K562 (cell line): ENCODE measurements around the gene PLSCR5.

Experiments used
- ARHGAP35 ChIP-seq: fragments of 450-650 bp; IDR thresholded peaks from 2 replicates; pipeline ENCODE4 v1.6.1; 2018; ENCODE audit not compliant: partially characterized antibody
- EP300 ChIP-seq: IDR thresholded peaks from 2 replicates; pipeline ENCODE4 v1.6.1; 2012; ENCODE audit warnings: low read length, improper control_type of control experiment
- HBP1 ChIP-seq: fragments of 450-650 bp; formaldehyde crosslinking; IDR thresholded peaks from 2 replicates; pipeline ENCODE4 v1.4.0; 2022; ENCODE audit warnings: missing genetic modification characterization
- KAT2B ChIP-seq: IDR thresholded peaks from one replicate; pipeline ENCODE4 v1.6.1; 2012; ENCODE audit warnings: low read depth, mild to moderate bottlenecking, control low read depth, inconsistent platforms, low read length, moderate library complexity
- POLR2A ChIP-seq: fragments of 450-650 bp; conservative IDR thresholded peaks from 2 replicates; pipeline ENCODE4 v1.6.1; 2016
- THAP12 ChIP-seq: fragments of 250-450 bp; sonication (Bioruptor Pico); IDR thresholded peaks from 2 replicates; pipeline ENCODE4 v1.9.0; 2021; ENCODE audit warnings: mild to moderate bottlenecking, inconsistent platforms
- ZNF134 ChIP-seq: fragments of 250-450 bp; sonication (Bioruptor Pico); conservative IDR thresholded peaks from 2 replicates; pipeline ENCODE4 v1.4.0; 2020
- ZNF224 ChIP-seq: sonication (generic); formaldehyde crosslinking; IDR thresholded peaks from 2 replicates; pipeline ENCODE4 v1.8.0; 2022; ENCODE audit warnings: mild to moderate bottlenecking, missing genetic modification reagents

- no peak for TF ChIP-seq ARHGAP35
- no peak for TF ChIP-seq HBP1 (CRISPR knock-in tag)
- TF ChIP-seq EP300: no peak
- no peak for TF ChIP-seq POLR2A
- no peak for TF ChIP-seq ZNF134
- no peak for TF ChIP-seq ZNF224 (CRISPR knock-in tag)
- TF ChIP-seq KAT2B: no peak
- TF ChIP-seq THAP12 (CRISPR knock-in tag): no peak
Measured at GRCh38 chr3:146559388-146559787, 45.8 kb downstream of the PLSCR5 start.
